CD4-positive, alpha-beta T cell treated with Interferon gamma for 1 hour (primary cell): ENCODE results near the gene TFB2M.
"Not testable (repeated sequence)": the region's sequence is repeated elsewhere in the genome, so short reads cannot be mapped to it uniquely, and the experiment has no call there.

Experiments
- DNase-seq: peaks from one replicate; pipeline ENCODE4 v3.0.0-alpha.2; 2020

TFB2M gene

DNA sequence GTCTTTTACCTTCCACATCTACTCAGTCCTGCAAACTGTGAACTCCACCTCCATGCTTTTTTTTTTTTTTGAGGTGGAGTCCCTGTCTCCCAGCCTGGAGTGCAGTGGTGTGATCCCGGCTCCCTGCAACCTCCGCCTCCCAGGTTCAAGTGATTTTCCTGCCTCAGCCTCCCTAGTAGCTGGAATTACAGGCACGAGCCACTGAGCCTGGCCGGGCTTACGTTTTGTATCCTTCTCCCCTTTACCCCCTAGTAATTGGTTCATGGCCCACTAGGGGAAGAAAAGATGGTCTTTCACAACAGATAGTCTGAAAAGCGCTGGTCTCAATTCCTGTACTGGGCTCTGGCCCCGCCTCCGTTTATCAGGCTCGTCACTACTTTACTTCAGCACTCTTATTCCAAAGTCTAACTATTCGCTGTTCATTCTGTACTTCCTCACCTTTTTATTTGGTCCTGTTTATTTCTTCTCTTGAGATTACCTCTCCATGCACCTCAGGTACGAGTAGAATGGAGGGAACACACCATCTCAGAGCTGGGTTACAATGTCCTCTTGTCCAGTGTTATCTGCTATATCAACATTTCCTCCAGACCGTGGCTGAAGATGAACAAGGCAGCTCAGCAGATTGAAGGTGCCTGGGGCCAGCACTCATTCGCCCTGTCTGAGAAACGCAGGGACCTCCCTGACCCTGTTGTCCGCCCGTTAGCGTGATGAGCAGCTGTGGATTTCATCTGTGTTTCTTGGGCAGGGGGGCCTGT lies 16.4 kb upstream of the TFB2M start:
- DNase-seq: no peak

DNA sequence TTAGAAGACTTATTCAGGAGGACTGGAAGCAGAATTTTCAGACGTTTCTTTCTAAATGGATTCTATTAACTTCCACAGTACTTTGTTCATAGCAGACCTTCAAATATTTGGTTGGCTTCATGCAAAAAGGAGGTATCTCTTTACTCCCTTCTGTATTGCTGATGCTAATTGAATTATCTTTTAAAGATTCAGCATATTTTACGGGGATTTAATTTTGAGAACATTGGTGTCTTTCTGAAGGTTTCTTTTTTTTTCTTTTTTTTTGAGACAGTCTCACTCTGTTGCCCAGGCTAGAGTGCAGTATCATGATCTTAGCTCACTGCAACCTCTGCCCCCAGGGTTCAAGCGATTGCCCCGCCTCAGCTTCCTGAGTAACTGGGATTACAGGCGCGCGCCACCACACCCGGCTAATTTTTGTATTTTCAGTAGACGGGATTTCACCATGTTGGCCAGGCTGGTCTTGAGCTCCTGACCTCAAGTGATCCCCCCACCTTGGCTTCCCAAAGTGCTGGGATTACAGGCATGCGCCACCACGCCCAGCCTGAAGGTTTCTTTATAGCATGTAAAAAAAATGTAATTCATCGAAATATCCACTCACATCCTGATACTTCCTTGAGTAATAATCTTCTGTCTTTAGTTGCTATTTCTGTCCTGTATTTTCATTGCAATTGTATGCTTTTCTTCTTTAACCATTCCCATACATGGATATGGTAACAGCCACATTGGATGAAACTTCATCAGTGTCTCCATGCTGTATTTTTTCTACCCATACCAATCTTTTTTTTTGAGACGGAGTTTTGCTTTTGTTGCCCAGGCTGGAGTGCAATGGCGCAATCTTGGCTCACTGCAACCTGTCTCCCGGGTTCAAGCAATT lies 14.7 kb upstream of the TFB2M start:
- DNase-seq: no peak

GRCh38 chr1:246579818-246580217 lies 13.8 kb upstream of the TFB2M start:
- no peak for DNase-seq

DNA sequence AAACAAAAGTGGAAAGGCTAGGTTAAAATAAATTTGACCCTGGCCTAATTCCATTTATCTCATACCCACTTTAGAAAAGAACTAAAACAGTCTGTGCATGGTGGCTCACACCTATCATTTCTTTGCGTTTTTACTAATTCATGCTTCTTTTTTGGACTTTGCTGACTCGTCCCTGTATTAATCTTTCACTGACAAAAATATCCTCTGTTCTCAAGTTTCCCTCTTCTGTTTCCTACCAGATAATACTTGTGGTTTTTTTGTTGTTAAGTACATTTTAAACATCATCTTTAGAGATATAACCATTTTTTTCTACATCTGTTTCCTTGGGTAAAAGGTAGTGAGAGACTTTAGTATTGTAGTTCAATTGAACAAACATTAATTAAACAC lies 11.7 kb upstream of the TFB2M start:
- DNase-seq: no peak

DNA sequence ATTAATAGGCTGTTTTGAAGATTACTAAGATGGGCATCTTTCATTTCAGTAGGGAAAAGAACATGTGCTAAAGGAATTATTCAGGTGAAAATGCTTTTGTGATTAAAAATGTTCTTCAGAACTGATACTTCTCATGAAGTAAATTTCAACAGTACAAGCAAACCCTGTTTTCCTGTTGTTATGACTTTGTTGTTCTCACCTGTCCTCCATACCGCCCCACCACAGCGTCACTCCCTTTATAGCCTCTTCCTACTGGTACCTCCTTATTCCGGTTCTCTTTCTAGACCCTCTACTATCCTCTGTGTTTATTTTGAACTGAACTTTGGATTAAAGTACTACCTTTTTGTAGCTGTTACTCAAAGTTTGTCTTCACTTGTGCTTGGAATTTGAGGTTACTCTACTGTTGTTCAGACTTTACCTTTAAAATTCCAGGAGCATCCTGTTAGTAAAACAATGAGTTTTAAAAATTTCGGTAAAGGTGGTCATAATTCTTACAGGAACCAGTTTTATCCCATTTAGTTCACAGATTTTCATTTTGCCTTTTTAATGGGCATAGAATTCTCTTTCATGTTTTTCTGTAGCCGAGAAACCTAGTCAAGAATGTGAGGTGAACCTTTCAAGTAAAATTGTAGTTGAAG lies 11.1 kb upstream of the TFB2M start:
- DNase-seq: no peak

DNA sequence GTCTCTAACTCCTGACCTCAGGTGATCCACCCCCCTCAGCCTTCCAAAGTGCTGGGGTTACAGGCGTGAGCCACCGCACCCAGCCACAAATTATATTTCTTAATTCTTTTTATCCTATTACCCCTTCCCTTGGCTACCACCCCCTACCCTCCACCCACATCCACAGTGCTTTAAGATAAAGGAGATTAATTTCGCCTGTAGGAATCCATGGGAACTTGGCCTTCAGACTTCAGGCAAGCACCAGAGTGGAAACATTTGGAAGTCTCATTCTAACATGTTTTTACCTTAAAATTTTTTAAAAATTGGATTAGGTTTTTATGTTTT lies 10.6 kb upstream of the TFB2M start:
- DNase-seq: no peak

GRCh38 chr1:246573491-246573890 lies 7.4 kb upstream of the TFB2M start:
- DNase-seq: no peak

GRCh38 chr1:246572785-246573184 lies 6.7 kb upstream of the TFB2M start:
- no peak for DNase-seq

DNA sequence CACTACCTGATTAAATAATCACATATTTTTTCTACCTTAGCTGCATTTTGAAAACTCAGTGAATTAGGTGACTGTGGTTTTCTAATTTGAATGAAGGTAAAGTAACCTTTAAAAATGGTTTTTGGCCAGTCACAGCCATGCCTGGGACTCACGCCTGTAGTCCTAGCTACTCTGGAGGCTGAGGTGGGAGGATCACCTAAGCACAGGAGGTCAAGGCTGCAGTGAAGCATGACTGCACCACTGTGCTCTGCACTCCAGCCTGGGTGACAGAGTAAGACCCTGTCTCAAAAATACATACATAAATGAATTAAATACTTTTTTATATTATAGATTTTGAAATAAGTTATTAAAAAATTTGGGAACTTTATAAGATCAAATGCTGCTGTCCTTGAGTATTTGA lies 5.9 kb upstream of the TFB2M start:
- DNase-seq: no peak

GRCh38 chr1:246571309-246571708 lies 5.2 kb upstream of the TFB2M start:
- not testable (repeated sequence) for DNase-seq

- no peak for DNase-seq
Measured at GRCh38 chr1:246569248-246570238, 3.5 kb upstream of the TFB2M start.

DNA sequence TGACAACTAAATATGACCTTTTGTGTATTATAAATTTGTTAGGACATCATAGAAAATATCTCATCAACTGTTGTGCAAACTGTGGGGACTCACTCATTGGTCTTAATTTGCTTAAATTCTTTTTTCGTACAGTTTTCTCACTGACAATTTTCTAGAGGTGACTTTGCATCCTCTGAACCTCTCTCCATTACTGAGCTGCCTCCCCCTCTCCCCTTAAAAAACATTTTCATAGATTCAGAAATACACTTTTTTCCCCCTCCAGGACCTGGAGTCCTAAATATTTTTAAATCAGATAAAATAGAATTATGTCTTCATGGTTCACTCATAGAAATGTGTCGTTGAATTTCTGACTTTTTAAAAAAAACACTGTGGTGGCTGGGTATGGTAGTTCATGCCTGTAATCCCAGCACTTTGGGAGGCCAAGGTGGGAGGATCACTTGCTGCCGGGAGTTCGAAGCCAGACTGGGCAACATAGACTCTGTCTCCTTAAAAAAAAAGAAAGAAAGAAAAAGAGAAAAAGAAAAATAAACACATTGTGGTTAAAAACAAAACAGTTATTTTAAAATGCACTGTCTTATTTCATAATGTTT lies 1.7 kb upstream of the TFB2M start:
- DNase-seq: no peak

GRCh38 chr1:246566813-246567645 lies 968 bp upstream of the TFB2M start:
- no peak for DNase-seq

DNA sequence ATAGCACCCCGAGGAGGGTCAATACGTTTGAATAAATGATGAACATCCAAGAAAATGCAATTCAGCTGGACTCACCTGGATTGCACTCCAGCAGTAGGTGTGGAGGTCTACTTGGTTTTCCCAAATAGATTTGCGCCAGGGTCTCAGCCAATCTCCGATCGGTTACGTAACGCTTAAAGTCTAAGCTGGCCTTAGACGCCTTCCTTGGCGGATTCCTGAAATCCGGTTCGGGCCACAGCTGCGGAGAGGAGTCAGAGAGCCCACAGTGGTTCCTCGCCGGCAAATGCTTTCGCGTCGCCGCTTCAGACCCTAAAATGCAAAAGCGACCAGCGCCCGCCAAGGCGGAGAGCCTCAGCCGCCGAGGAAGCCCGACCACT lies 322 bp downstream of the TFB2M start:
- DNase-seq: no peak

DNA sequence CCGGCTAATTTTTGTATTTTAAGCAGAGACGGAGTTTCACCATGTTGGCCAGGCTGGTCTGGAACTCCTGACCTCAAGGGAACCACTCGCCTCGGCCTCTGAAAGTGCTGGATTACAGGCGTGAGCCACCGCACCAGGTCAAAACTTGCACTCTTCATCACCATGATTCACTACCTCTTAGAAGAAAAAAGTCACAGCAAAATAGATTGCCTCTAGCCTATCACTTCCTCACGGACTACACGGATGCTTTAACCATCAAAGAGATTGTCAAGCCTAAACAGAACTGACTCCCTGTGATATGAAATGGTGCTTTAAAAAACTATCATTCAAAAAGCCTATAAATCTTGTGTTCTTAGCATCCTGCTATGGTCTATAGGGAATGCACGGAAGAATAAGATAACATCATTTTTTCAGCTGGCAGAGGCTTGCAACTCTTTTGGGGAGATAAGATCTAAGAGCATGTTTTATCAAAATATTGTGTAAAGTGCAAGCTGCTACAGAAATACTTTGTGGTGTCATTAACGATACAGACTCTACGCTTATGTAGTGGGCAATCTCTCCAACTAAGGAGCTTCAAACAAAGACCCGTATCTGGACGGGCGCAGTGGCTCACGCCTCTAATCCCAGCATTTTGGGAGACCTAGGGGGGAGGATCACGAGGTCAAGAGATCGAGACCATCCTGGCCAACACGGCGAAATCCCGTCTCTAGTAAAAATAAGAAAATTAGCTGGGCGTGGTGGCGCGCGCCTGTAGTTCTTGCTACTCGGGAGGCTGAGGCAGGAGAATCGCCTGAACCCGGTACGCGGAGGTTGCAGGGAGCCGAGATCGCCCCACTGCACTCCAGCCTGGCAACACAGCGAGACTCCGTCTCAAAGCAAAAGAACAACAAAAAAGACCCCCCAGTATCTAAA lies 966 bp downstream of the TFB2M start:
- no peak for DNase-seq

- not testable (repeated sequence) for DNase-seq
Measured at GRCh38 chr1:246560833-246561232, 5.2 kb downstream of the TFB2M start.

GRCh38 chr1:246559310-246559709 lies 6.8 kb downstream of the TFB2M start:
- no peak for DNase-seq

- DNase-seq: no peak
Measured at GRCh38 chr1:246558041-246558440, 8.0 kb downstream of the TFB2M start.

- no peak for DNase-seq
Measured at GRCh38 chr1:246554201-246554600, 11.9 kb downstream of the TFB2M start.

- DNase-seq: no peak
Measured at GRCh38 chr1:246552110-246552509, 14.0 kb downstream of the TFB2M start.
